ENCODE results near the gene FAAP24.
"Not testable (repeated sequence)": the region's sequence is repeated elsewhere in the genome, so short reads cannot be mapped to it uniquely, and the experiment has no call there.

Gene FAAP24

DNA sequence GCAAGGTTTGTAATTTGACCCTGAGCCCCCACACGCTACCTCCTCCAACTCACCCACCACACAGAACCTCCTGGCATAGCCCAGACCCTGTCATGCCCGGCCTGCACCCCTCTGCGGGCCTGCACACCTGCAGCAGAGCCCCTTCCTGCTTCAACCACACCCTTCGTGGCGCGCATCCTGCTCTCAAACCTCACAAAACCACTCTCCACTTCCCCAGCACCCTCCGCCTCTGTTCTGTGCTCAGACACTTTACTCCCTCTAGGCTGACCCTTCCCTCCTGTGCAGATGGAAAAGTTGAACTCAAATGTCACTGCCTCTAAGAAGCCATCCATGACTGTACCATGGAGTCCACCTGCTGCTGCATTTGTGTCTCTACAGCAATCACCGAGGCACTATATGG is 28.5 kb downstream of the FAAP24 start:
- no peak for DNase-seq

DNA sequence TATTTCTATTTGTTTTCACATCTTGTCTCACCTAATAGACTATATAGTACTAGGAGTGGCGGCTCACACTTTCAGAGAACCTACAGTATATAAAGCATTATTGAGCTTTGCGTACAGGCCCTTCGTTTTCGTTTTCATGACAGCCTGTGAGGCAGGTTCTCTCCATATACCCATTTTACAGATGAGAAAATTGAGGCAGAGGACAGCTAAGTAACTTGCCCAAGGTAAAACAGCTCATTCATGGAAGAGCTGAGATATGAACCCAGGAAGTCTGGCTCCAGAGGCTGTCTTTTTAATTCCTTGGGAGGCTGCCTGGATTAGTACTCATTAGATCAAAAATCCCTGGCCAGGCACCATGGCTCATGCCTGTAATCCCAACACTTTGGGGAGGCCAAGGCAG is 28.9 kb downstream of the FAAP24 start:
- DNase-seq = no peak

DNA sequence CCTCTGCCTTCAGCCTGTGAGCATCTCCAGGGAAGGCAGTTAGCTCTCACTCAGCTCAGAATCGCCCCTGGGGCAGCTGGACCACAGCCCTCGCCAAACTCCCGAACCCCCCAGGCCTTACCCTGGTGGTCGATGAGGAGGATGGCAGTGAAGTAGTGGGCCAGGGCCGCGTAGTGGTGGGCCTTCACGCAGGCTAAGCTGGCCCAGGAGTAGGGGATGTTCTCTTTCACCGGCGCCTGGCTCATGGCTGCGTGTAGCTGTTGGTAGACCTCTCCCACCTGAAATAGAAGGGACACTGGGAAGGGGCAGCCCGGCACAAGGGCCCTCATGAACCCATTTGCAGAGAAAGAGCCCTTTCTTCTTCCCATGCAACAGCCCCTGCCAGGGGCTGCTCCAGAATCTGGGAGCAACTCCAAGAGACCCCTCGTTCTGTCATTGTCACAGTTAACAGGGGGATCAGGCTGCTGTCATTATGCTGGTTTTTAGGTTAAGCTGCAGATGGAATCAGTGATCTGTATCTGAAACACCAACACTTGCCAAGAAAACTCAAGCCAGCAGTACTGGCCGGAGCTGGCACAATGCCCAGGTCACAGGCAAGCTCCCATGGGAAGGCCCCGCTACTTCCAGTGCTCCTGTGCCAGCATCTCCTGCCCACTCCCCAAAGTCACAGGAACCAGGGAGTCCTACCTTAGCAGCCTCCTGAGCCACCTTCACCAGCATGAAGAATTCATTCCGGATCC is 30.3 kb downstream of the FAAP24 start:
- not testable (repeated sequence) for DNase-seq

DNA sequence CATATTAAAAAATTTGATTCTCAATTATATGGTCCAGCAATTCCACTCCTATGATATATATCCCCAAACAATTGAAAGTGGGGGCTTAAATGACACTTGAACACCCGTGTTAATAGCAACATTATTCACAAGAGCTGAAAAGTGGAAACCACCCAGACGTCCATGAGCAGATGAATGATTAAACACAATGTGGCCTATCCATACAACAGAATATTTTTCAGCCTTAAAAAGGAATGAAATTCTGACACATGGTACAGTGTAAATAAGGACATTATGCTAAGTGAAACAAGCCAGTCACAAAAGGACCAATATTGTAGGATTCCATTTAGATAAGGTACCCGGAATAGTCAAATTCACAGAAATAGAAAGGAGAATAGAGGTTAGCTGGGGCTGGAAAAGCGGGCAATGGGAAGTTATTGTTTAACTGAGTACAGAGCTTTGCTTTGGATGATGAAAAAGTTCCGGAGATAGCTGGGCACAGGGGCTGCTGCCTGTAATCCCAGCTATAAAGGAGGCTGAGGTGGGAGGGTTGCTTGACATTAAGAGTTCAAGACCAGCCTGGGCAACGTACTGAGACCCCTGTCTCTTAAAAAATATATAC is 31.5 kb downstream of the FAAP24 start:
- peak; percentile 23 for DNase-seq

DNA sequence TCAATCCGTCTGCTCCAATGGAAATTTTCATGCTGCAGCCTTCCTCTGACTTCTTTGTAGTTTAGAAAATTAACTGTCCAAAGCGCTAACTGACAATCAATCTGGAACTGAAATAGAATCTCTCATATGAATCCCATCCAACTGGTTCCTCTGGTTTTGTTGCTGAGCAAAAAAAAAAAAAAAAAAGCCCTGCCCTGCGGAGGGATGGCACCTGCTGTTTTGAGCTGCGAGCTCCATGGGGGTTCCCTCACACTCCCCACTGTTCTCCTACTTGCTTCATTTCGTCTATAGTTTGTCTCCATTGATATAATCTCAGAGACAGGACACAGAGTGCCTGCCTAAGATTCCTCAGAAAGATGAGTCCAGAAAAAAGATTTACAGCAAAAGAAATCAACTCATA is 33.4 kb downstream of the FAAP24 start:
- no peak for DNase-seq

DNA sequence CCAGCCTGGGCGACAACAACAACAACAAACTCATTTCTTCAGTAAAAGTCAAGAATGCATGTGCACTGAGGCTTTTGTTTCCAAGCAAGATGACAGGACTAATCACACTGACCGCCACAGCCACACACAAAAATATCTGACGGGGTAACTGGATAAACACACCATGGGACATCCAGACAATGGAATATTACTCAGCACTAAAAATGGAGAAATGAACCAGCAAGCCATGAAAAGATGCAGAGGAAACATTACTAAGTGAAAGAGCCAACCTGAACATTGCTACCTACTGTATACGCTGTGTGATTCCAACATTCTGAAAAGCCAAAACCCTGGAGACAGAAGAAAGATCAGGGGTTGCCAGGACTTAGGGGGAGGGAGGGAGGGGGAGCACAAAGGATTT is 36.7 kb downstream of the FAAP24 start:
- no peak for DNase-seq

DNA sequence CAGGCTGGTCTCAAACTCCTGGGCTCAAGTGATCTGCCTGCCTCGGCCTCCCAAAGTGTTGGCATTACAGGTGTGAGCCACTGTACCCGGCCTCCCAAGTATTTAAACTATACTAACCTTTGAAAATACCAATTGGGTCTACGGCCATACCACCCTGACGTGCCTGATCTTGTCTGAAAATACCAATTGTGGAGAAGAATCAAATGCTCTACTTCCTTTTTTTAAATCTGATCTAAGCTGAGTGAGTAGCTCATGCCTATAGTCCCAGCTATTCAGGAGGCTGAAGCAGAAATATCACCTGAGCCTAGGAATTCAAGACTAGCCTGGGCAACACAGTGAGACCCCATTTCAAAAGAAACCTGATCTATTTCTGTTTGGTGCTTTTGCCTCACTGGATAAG is 38.8 kb downstream of the FAAP24 start:
- not testable (repeated sequence) for DNase-seq

DNA sequence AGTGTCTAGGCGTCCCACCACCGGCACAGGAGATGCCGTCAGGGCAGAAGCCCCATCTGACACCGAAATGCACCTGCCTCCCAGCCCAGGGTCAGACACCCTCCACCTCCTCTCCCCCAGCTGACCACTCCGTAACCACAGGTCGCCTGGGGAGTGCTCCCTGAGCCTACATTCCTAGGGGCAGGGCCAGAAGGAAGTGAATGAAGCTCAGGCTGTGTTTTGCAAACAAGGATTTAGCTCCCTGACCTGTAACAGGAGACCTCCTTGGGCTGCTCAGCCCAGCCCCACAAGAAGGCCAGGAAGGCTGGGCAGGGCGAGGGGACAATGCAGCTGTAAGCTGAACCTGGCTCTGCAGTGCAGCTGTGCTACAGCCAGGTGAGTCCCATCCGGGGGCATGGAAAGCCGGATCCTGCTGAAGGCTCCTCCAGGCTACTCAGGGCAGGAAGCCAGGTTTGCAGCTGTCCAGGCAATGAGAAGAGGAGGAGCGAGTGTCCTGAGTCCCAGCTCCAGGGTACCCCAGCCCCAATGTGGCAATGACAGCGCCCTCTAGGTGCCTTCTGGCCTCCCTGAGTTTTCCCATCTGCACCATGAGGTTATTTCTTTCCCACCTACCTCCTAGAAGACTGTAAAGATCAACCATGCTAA is 50.6 kb downstream of the FAAP24 start:
- no peak for DNase-seq

DNA sequence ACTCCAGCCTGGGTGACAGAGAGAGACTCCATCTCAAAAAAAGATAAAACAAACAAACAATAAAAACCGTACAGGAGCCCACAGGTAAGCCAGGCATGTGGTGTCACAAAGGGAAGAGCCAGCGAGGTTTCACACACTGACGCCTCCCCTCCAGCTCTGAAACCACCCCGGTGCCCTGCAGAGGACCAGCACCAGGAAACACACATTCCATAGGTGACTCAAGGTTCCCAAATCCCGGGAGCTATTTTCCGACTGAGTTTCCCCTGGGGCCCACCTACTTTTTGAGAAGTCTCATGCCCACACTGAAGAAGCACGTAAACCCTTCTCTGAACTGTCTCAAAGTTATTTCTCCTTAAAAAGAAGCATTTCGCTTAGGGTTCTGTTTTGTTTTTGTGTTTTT is 52.4 kb downstream of the FAAP24 start:
- DNase-seq = no peak

DNA sequence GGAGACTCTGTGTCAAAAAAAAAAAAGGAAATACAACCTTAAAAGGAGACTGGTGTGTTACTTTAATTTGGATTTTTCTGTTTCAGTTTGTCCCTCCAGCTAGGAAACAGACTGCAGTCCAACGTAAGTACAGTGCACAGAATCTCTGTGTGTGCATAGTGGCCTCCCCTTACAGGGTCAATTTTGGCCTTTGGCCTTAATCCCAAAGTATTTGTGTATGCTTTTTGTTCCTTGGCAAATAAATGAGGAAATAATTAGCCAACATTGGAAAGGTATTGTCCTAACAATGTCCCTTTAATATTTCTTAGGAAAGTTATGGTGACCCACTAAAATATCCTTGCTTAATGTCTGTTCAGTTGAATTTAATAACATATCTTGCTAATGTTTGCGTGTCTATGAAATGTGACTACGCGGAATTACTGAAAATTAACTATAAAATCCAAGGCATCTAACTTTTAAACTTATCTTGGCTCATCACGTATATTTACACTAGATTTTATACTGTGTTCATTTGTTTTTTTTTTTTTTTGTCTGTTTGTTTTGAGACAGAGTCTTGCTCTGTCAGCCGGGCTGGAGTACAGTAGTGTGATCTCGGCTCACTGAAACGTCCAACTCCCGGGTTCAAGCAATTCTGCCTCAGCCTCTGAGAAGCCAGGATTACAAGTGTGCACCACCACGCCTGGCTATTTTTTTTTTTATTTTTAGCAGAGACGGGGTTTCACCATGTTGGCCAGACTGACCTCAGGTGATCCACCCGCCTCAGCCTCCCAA is 53.6 kb downstream of the FAAP24 start:
- DNase-seq = not testable (repeated sequence)

DNA sequence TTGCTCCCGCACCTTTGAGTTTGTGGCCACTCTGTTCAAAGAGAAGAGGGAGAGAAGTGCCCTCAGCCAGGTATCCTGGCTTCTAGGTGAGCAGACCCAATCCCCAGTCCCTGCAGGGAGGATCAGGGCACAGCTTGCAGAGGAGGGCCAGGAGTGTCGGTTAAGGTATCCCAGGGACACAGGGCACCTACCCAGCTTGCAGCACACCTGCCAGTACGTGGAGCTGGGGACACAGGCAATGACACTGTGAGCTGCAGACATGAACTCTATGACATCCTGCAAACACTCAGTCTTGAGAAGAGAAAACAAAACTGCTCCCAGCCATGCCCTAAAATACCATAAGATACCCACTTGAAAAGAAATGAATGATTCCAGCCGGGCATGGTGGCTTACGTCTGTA is 54.6 kb downstream of the FAAP24 start:
- not testable (repeated sequence) for DNase-seq
